K562 (cell line): Measurements from ENCODE around the gene SRP9. TPM values are rescaled to one million over a fixed set of nuclear protein-coding genes. Genes with fewer than 3 reads are reported as not detected.

Source experiments
- C11orf30 ChIP-seq: fragments of 450-650 bp; IDR thresholded peaks from 2 replicates; pipeline ENCODE4 v1.6.1; 2016; ENCODE audit warnings: low read depth, mild to moderate bottlenecking
- DPF2 ChIP-seq: fragments of 450-650 bp; IDR thresholded peaks from 2 replicates; pipeline ENCODE4 v1.6.1; 2016
- GATAD2B ChIP-seq: fragments of 450-650 bp; IDR thresholded peaks from 2 replicates; pipeline ENCODE4 v1.6.1; 2017; ENCODE audit warnings: mild to moderate bottlenecking, borderline replicate concordance
- JUND ChIP-seq, 2 experiments: IDR thresholded peaks; 2 replicates in 1 of 2; 3 replicates in 1 of 2; pipeline ENCODE4 v1.6.1; 2011; ENCODE audit warnings: borderline replicate concordance in 2 of 2, low read depth in 2 of 2, low read length in 2 of 2, improper control_type of control experiment in 1 of 2, missing biosample characterization in 1 of 2, missing genetic modification characterization in 1 of 2, missing genetic modification reagents in 1 of 2
- MAZ ChIP-seq, 2 experiments: fragments of 450-650 bp in 1 of 2; sonication (generic) in 1 of 2; formaldehyde crosslinking; IDR thresholded peaks in 1 of 2; conservative IDR thresholded peaks in 1 of 2; 2 replicates each; pipeline versions ENCODE4 v1.4.0 to v1.5.0; 2020; ENCODE audit warnings: mild to moderate bottlenecking in 1 of 2, missing genetic modification reagents in 1 of 2
- NFE2L1 ChIP-seq: fragments of 450-650 bp; IDR thresholded peaks from 2 replicates; pipeline ENCODE4 v1.6.1; 2016; ENCODE audit warnings: missing genetic modification characterization, low read depth, mild to moderate bottlenecking, missing compliant biosample characterization, moderate library complexity, borderline replicate concordance
- RAD51 ChIP-seq: fragments of 450-650 bp; IDR thresholded peaks from 2 replicates; pipeline ENCODE4 v1.7.1; 2016; ENCODE audit warnings: low read depth, mild to moderate bottlenecking, borderline replicate concordance
- SMARCA4 ChIP-seq: fragments of 450-650 bp; IDR thresholded peaks from 2 replicates; pipeline ENCODE4 v1.6.1; 2016
- SRF ChIP-seq, 2 experiments: fragments of 250-450, 450-650 bp in 1 of 2; sonication (Bioruptor Pico) in 1 of 2; sonication (generic) in 1 of 2; formaldehyde crosslinking; IDR thresholded peaks; 2 replicates each; pipeline versions ENCODE4 v1.5.0 to v1.5.1; 2020 to 2022; ENCODE audit warnings: mild to moderate bottlenecking in 1 of 2, missing genetic modification reagents in 1 of 2
- TBL1XR1 ChIP-seq, 2 experiments: IDR thresholded peaks; 2 replicates each; pipeline ENCODE4 v1.6.1; 2012; ENCODE audit warnings: improper control_type of control experiment in 2 of 2, low read length in 2 of 2, mild to moderate bottlenecking in 1 of 2
- TEAD4 ChIP-seq, 2 experiments: sonication (generic) in 1 of 2; formaldehyde crosslinking in 1 of 2; IDR thresholded peaks; 2 replicates each; pipeline versions ENCODE4 v1.6.1 to v1.8.0; 2012 to 2022; ENCODE audit warnings: borderline replicate concordance in 1 of 2, inconsistent platforms in 1 of 2, low read length in 1 of 2, mild to moderate bottlenecking in 1 of 2, missing genetic modification reagents in 1 of 2
- polyA plus RNA-seq, 8 experiments: library from polyadenylated mRNA; depleted of rRNA in 4 of 8; stranded (reverse) in 5 of 8; unstranded in 3 of 8; fragments of >200 nt; fragmentation: Nextera tagmentation in 2 of 8; fragmentation: Illumina TruSeq in 1 of 8; extraction: Ambion mirVana in 2 of 8; extraction: Trizol in 1 of 8; gene quantifications; 2 replicates each; pipeline versions ENCODE4 v1.2.1 to v1.2.3, GENCODE V29; 2011 to 2014; ENCODE audit warnings: inconsistent platforms in 1 of 8, missing spikeins in 1 of 8
- total RNA-seq, 7 experiments: library from RNA; depleted of rRNA in 6 of 7; stranded (reverse); fragments of >200 nt in 6 of 7; fragmentation: Illumina TruSeq in 2 of 7; extraction: Trizol in 2 of 7; gene quantifications; 2 replicates each; pipeline versions ENCODE4 v1.2.1 to v1.2.3, GENCODE V29; 2011 to 2021; ENCODE audit warnings: low replicate concordance in 1 of 7
- TF ChIP-seq, protein P1 (sequence below): sonication (generic); formaldehyde crosslinking; IDR thresholded peaks from 2 replicates; pipeline ENCODE4 v1.8.1; 2022; ENCODE audit warnings: missing genetic modification reagents
- TF ChIP-seq, protein P2 (sequence below), 2 experiments: fragments of 450-650 bp; formaldehyde crosslinking in 1 of 2; IDR thresholded peaks; 2 replicates each; pipeline versions ENCODE4 v1.4.0 to v1.6.1; 2014 to 2020; ENCODE audit warnings: mild to moderate bottlenecking in 2 of 2, borderline replicate concordance in 1 of 2, low read depth in 1 of 2
- TF ChIP-seq, protein P3 (sequence below), 3 experiments: fragments of 200-800 bp in 1 of 3; sonication (Bioruptor generic) in 1 of 3; sonication (generic) in 1 of 3; formaldehyde crosslinking in 1 of 3; IDR thresholded peaks; 2 replicates each; pipeline versions ENCODE4 v1.6.1 to v1.8.0; 2016 to 2022; ENCODE audit warnings: mild to moderate bottlenecking in 2 of 3, missing compliant biosample characterization in 2 of 3, missing genetic modification characterization in 2 of 3, missing genetic modification reagents in 1 of 3

SRP9 gene
- total and polyA plus RNA-seq, 9 of the 15 experiments (the other 6 are each of a cell fraction or from before 2014, with no cell fraction given): 273 to 1,892 (median 668) TPM

DNA sequence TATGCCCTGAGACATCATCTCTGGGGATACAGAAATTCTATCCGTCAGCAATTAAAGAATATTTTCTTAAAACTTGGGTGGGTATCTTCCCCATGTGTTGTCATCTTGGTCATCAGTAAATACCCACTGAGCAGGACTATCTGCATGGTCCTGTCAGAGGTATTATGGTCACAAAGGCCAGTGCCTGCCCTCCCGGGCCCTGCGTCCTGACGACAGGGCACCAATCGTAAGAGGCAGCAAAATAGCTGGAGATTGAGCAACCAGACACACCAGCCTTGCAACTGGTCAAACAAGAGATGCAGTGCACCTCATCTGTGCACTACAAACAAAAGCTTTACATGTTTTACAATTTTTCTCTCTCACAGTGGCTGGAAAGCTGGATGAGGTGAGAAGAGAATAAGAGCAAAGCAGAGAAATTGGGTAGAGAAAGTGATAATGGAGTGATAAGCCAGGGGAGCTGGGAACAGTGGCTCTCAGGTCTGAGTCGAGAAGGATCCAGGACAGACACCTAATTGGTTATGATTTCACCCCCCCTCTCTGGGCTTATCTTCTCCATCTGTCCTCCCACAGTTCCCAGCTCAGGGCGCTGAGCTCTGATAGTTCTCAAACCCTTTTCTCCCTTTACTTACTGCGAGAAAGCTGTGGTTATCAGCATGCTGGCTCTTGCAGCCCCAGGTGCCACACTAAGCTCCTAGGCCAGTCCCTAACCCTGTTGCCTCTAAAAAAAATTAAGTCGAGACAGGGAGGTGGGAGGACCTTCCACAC is 8.8 kb upstream of the SRP9 start (continued):
- TF ChIP-seq C11orf30 (no peak), TEAD4 (IDR thresholded peaks at IDR 0.05; ENCODE audit: low read length) (peak; percentile 61), TEAD4 (CRISPR knock-in tag; IDR thresholded peaks at IDR 0.05; ENCODE audit: borderline replicate concordance) (no peak), MAZ (CRISPR knock-in tag; conservative IDR thresholded peaks at IDR 0.05 in 1 of 2, IDR thresholded peaks at IDR 0.05 in 1 of 2) (0 out of 4 replicates have a peak, but pooled peaks of 1 of the 2 experiments have one; percentile 20), RAD51 (no peak), SRF (CRISPR knock-in tag; IDR thresholded peaks at IDR 0.05) (no peak), GATAD2B (no peak), JUND (IDR thresholded peaks at IDR 0.05; ENCODE audit: borderline replicate concordance, low read depth, low read length) (peak; percentile 63), JUND (tag; IDR thresholded peaks at IDR 0.05; ENCODE audit: borderline replicate concordance, low read depth, low read length) (peak; percentile 40; the same call in 1 of the 3 replicates), DPF2 (peak; percentile 67), SMARCA4 (peak; percentile 45; the same call in 1 of the 2 replicates), NFE2L1 (tag) (no peak), TBL1XR1 (IDR thresholded peaks at IDR 0.05; ENCODE audit: low read length in 2 of 2) (no peak)
- TF ChIP-seq, protein P1, sequence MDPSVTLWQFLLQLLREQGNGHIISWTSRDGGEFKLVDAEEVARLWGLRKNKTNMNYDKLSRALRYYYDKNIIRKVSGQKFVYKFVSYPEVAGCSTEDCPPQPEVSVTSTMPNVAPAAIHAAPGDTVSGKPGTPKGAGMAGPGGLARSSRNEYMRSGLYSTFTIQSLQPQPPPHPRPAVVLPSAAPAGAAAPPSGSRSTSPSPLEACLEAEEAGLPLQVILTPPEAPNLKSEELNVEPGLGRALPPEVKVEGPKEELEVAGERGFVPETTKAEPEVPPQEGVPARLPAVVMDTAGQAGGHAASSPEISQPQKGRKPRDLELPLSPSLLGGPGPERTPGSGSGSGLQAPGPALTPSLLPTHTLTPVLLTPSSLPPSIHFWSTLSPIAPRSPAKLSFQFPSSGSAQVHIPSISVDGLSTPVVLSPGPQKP (CRISPR knock-in tag): no peak
- TF ChIP-seq, protein P2, sequence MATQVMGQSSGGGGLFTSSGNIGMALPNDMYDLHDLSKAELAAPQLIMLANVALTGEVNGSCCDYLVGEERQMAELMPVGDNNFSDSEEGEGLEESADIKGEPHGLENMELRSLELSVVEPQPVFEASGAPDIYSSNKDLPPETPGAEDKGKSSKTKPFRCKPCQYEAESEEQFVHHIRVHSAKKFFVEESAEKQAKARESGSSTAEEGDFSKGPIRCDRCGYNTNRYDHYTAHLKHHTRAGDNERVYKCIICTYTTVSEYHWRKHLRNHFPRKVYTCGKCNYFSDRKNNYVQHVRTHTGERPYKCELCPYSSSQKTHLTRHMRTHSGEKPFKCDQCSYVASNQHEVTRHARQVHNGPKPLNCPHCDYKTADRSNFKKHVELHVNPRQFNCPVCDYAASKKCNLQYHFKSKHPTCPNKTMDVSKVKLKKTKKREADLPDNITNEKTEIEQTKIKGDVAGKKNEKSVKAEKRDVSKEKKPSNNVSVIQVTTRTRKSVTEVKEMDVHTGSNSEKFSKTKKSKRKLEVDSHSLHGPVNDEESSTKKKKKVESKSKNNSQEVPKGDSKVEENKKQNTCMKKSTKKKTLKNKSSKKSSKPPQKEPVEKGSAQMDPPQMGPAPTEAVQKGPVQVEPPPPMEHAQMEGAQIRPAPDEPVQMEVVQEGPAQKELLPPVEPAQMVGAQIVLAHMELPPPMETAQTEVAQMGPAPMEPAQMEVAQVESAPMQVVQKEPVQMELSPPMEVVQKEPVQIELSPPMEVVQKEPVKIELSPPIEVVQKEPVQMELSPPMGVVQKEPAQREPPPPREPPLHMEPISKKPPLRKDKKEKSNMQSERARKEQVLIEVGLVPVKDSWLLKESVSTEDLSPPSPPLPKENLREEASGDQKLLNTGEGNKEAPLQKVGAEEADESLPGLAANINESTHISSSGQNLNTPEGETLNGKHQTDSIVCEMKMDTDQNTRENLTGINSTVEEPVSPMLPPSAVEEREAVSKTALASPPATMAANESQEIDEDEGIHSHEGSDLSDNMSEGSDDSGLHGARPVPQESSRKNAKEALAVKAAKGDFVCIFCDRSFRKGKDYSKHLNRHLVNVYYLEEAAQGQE (IDR thresholded peaks at IDR 0.05; ENCODE audit: borderline replicate concordance): peak; percentile 6; the same call in 1 of the 2 replicates
- TF ChIP-seq, protein P2 (CRISPR knock-in tag; IDR thresholded peaks at IDR 0.05; ENCODE audit: low read depth): no peak
- TF ChIP-seq, protein P3, sequence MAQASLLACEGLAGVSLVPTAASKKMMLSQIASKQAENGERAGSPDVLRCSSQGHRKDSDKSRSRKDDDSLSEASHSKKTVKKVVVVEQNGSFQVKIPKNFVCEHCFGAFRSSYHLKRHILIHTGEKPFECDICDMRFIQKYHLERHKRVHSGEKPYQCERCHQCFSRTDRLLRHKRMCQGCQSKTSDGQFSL (CRISPR knock-in tag; IDR thresholded peaks at IDR 0.05): peak; percentile 62
- TF ChIP-seq, protein P3 (tag; IDR thresholded peaks at IDR 0.05): peak in 1 of 2 experiments; percentile 82; a peak in 2 of 4 replicates
